GM23338 (cell line): Measurements from ENCODE around the gene SPIRE1. TPM values are rescaled to one million over a fixed set of nuclear protein-coding genes. Genes with fewer than 3 reads are reported as not detected.
A peak's percentile ranks its signal among the peaks of the same experiment; 100 is the strongest.

Source experiments
- ATAC-seq: fragments of 200-7000 bp; cut with Tn5 transposase; 3 replicates; pipeline ENCODE4 v1.9.1; 2020
- DNase-seq: peaks from one replicate; pipeline ENCODE4 v3.0.0-alpha.2; 2015; ENCODE audit warnings: low spot score
- H2AFZ ChIP-seq: fragments of 200-600 bp; sonication (generic); 2 replicates; pipeline ENCODE4 v1.8.0; 2016; ENCODE audit warnings: antibody characterized with exemption, mild to moderate bottlenecking, moderate library complexity
- H3F3A ChIP-seq: fragments of 200-600 bp; sonication (generic); replicated peaks from 2 replicates; pipeline ENCODE4 v1.8.0; 2017; ENCODE audit warnings: antibody characterized with exemption, mixed run types, low read depth
- H3K27ac ChIP-seq: fragments of 200-600 bp; sonication (generic); 2 replicates; pipeline ENCODE4 v1.6.1; 2016; ENCODE audit warnings: low read depth
- H3K27me3 ChIP-seq: fragments of 200-600 bp; sonication (generic); 2 replicates; pipeline ENCODE4 v1.8.0; 2016; ENCODE audit warnings: mild to moderate bottlenecking, mixed run types, moderate library complexity; ENCODE audit not compliant: insufficient read depth
- H3K36me3 ChIP-seq: fragments of 200-600 bp; sonication (generic); 2 replicates; pipeline ENCODE4 v1.8.0; 2016; ENCODE audit warnings: mild to moderate bottlenecking; ENCODE audit not compliant: insufficient read depth
- H3K4me1 ChIP-seq: fragments of 200-600 bp; sonication (generic); 2 replicates; pipeline ENCODE4 v1.8.0; 2016; ENCODE audit warnings: mild to moderate bottlenecking, moderate library complexity; ENCODE audit not compliant: insufficient read depth
- H3K4me2 ChIP-seq: fragments of 200-600 bp; sonication (generic); 2 replicates; pipeline ENCODE4 v1.7.1; 2017; ENCODE audit warnings: mixed run types
- H3K4me3 ChIP-seq: fragments of 200-600 bp; sonication (generic); 2 replicates; pipeline ENCODE4 v1.6.1; 2016; ENCODE audit warnings: mixed run types
- H3K79me2 ChIP-seq: fragments of 200-600 bp; sonication (generic); replicated peaks from 2 replicates; pipeline ENCODE4 v1.8.0; 2017; ENCODE audit warnings: mild to moderate bottlenecking; ENCODE audit not compliant: insufficient read depth
- H3K9me2 ChIP-seq: fragments of 200-600 bp; sonication (generic); 2 replicates; pipeline ENCODE4 v1.8.0; 2017; ENCODE audit not compliant: insufficient read depth
- H4K20me1 ChIP-seq: fragments of 200-600 bp; sonication (generic); replicated peaks from 2 replicates; pipeline ENCODE4 v1.8.0; 2017; ENCODE audit warnings: mild to moderate bottlenecking; ENCODE audit not compliant: insufficient read depth
- H3K27ac Mint-ChIP-seq: 2 replicates; pipeline ENCODE4 v1.8.0; 2020; ENCODE audit warnings: inconsistent platforms, mild to moderate bottlenecking, moderate library complexity, mixed read lengths
- H3K27me3 Mint-ChIP-seq: 3 replicates; pipeline ENCODE4 v1.8.0; 2022; ENCODE audit warnings: low read depth, mild to moderate bottlenecking, moderate library complexity, mixed read lengths, inconsistent platforms; ENCODE audit not compliant: insufficient read depth, poor library complexity
- H3K36me3 Mint-ChIP-seq: 3 replicates; pipeline ENCODE4 v1.8.0; 2021; ENCODE audit warnings: low read depth, mild to moderate bottlenecking, inconsistent platforms, moderate library complexity, mixed read lengths
- H3K4me1 Mint-ChIP-seq: 3 replicates; pipeline ENCODE4 v1.8.0; 2020; ENCODE audit warnings: mild to moderate bottlenecking, inconsistent platforms, mixed read lengths
- H3K4me3 Mint-ChIP-seq: 3 replicates; pipeline ENCODE4 v1.8.0; 2021; ENCODE audit warnings: moderate library complexity, mild to moderate bottlenecking, inconsistent platforms, mixed read lengths
- H3K9me3 Mint-ChIP-seq: 3 replicates; pipeline ENCODE4 v1.8.0; 2020; ENCODE audit warnings: moderate library complexity, mild to moderate bottlenecking, inconsistent platforms, mixed read lengths
- CREB1 ChIP-seq: fragments of 250-450 bp; sonication (Bioruptor Pico); IDR thresholded peaks from 2 replicates; pipeline ENCODE4 v1.5.0; 2020; ENCODE audit warnings: low read depth, mild to moderate bottlenecking, moderate library complexity
- CTCF ChIP-seq, 2 experiments: fragments of 200-600 bp in 1 of 2; sonication (generic) in 1 of 2; conservative IDR thresholded peaks; 2 replicates each; pipeline versions ENCODE4 v1.5.1 to v1.6.1; 2016 to 2017; ENCODE audit warnings: antibody characterized with exemption in 2 of 2, low read depth in 2 of 2, mild to moderate bottlenecking in 2 of 2, moderate library complexity in 1 of 2
- ETS1 ChIP-seq: IDR thresholded peaks from 2 replicates; pipeline ENCODE4 v1.6.1; 2016; ENCODE audit warnings: antibody characterized with exemption
- EZH2 ChIP-seq: fragments of 200-600 bp; sonication (generic); IDR thresholded peaks from one replicate; pipeline ENCODE4 v1.8.0; 2017; ENCODE audit warnings: antibody characterized with exemption, mild to moderate bottlenecking, low read depth; ENCODE audit not compliant: unreplicated experiment
- EZH2phosphoT487 ChIP-seq: fragments of 200-600 bp; sonication (generic); IDR thresholded peaks from one replicate; pipeline ENCODE4 v1.8.1; 2018; ENCODE audit warnings: antibody characterized with exemption; ENCODE audit not compliant: unreplicated experiment
- JUNB ChIP-seq: IDR thresholded peaks from one replicate; pipeline ENCODE4 v1.6.1; 2016; ENCODE audit warnings: antibody characterized with exemption; ENCODE audit not compliant: unreplicated experiment
- NANOG ChIP-seq: IDR thresholded peaks from 2 replicates; pipeline ENCODE4 v1.6.1; 2016; ENCODE audit warnings: antibody characterized with exemption, borderline replicate concordance
- POLR2AphosphoS5 ChIP-seq: IDR thresholded peaks from 2 replicates; pipeline ENCODE4 v1.6.1; 2016; ENCODE audit warnings: antibody characterized with exemption, low read depth
- REST ChIP-seq: IDR thresholded peaks from one replicate; pipeline ENCODE4 v1.6.1; 2018; ENCODE audit warnings: antibody characterized with exemption; ENCODE audit not compliant: unreplicated experiment
- STAT1 ChIP-seq: IDR thresholded peaks from one replicate; pipeline ENCODE4 v1.6.1; 2016; ENCODE audit warnings: antibody characterized with exemption; ENCODE audit not compliant: unreplicated experiment
- ZNF114 ChIP-seq: fragments of 250-450 bp; sonication (Bioruptor Pico); IDR thresholded peaks from 2 replicates; pipeline ENCODE4 v1.5.0; 2020; ENCODE audit warnings: mild to moderate bottlenecking, moderate library complexity
- ZNF331 ChIP-seq: fragments of 250-450 bp; sonication (Bioruptor Pico); IDR thresholded peaks from 2 replicates; pipeline ENCODE4 v1.5.0; 2020; ENCODE audit warnings: low read depth, mild to moderate bottlenecking, moderate library complexity
- ZNF462 ChIP-seq: fragments of 250-450 bp; sonication (Bioruptor Pico); IDR thresholded peaks from 2 replicates; pipeline ENCODE4 v1.5.0; 2020; ENCODE audit warnings: mild to moderate bottlenecking, moderate library complexity
- polyA plus RNA-seq: library from polyadenylated mRNA; unstranded; fragments of >200 nt; fragmentation: Nextera tagmentation; extraction: Ambion mirVana; gene quantifications from 2 replicates; pipeline ENCODE4 v1.2.1, GENCODE V29; 2016
- total RNA-seq: library from RNA; depleted of rRNA; stranded (reverse); fragments of >200 nt; shearing (Covaris generic); gene quantifications from 2 replicates; pipeline ENCODE4 v1.2.3, GENCODE V29; 2014

The SPIRE1 gene
- total and polyA plus RNA-seq, 2 experiments from 2014 or later: 2.9 to 15.5 TPM

GRCh38 chr18:12645751-12646203 lies 12.1 kb downstream of the SPIRE1 start:
- H3K36me3 ChIP-seq: no peaks in the 10 kb centered on the region
- Mint-ChIP-seq H3K4me1 (peaks cover 28% of the 10 kb centered on the region), H3K4me3 (no peak overlapping the region), H3K27me3 (peaks cover 3% of the 10 kb centered on the region), H3K27ac (no peak overlapping the region), H3K9me3 (no peaks in the 10 kb centered on the region), H3K36me3 (no peaks in the 10 kb centered on the region)
- H3K4me2 ChIP-seq: no peak overlapping the region
- peak; percentile 31 for DNase-seq
- H3K27me3 ChIP-seq: no peaks in the 10 kb centered on the region
- H3K79me2 ChIP-seq: peaks cover 32% of the 10 kb centered on the region
- H3F3A ChIP-seq: no peaks in the 10 kb centered on the region
- ATAC-seq: peak; percentile 54
- H3K4me3 ChIP-seq: no peak overlapping the region
- H3K4me1 ChIP-seq: peaks cover 18% of the 10 kb centered on the region
- no peak overlapping the region for H3K27ac ChIP-seq
- H3K9me2 ChIP-seq: no peaks in the 10 kb centered on the region
- TF ChIP-seq ZNF462 (CRISPR knock-in tag): no peak
- no peak for TF ChIP-seq STAT1
- TF ChIP-seq POLR2AphosphoS5: no peak
- no peak for TF ChIP-seq CTCF (conservative IDR thresholded peaks at IDR 0.05; ENCODE audit: low read depth in 2 of 2)
- TF ChIP-seq CREB1 (CRISPR knock-in tag): no peak
- TF ChIP-seq ETS1: no peak
- TF ChIP-seq EZH2phosphoT487: no peak
- no peak for TF ChIP-seq ZNF114 (CRISPR knock-in tag)
- no peak for TF ChIP-seq REST
- no peak for TF ChIP-seq EZH2
- TF ChIP-seq ZNF331: no peak
- no peak for TF ChIP-seq JUNB
- no peak for TF ChIP-seq NANOG
- H2AFZ ChIP-seq: no peak overlapping the region
- no peaks in the 10 kb centered on the region for H4K20me1 ChIP-seq
